ENCODE measurements around the gene CSPG4.
A peak's percentile ranks its signal among the peaks of the same experiment; 100 is the strongest.
"Not testable (repeated sequence)": the region's sequence is repeated elsewhere in the genome, so short reads cannot be mapped to it uniquely, and the experiment has no call there.

CSPG4 gene

DNA sequence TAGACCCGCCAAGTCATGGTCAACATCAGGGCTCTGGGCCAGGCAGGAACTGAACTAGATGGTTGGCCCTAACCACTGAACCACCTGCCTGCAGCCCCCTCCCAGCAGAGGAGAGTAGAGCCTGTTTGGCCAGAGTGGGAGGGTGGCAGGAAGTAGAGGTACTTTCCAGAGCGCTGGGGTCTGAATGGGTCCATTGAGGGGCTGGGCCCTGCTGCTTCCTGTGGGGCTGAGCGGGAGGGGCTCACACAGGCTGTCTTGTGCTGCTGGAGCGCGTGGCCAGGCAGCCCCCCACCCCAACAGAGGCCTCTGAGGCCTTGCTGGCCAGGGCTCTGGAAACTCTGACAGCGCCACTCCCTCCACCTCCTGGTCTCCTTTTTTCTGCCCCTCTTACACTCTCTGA is 17.4 kb downstream of the CSPG4 start:
- Histone ChIP-seq H3K4me3 (ENCODE audit: low read length) (no peak overlapping the region), H3K9me3 (ENCODE audit: control insufficient read depth, low read length) (no peaks in the 10 kb centered on the region), H3K9ac (ENCODE audit: low read length) (peak overlapping the region; percentile 15), H3K27me3 (ENCODE audit: control insufficient read depth, insufficient read depth, low read length) (peaks cover 8% of the 10 kb centered on the region), H3K36me3 (ENCODE audit: control insufficient read depth, insufficient read depth, low read length) (no peaks in the 10 kb centered on the region), H3K4me1 (ENCODE audit: control insufficient read depth, insufficient read depth, low read length) (peaks cover 43% of the 10 kb centered on the region)

DNA sequence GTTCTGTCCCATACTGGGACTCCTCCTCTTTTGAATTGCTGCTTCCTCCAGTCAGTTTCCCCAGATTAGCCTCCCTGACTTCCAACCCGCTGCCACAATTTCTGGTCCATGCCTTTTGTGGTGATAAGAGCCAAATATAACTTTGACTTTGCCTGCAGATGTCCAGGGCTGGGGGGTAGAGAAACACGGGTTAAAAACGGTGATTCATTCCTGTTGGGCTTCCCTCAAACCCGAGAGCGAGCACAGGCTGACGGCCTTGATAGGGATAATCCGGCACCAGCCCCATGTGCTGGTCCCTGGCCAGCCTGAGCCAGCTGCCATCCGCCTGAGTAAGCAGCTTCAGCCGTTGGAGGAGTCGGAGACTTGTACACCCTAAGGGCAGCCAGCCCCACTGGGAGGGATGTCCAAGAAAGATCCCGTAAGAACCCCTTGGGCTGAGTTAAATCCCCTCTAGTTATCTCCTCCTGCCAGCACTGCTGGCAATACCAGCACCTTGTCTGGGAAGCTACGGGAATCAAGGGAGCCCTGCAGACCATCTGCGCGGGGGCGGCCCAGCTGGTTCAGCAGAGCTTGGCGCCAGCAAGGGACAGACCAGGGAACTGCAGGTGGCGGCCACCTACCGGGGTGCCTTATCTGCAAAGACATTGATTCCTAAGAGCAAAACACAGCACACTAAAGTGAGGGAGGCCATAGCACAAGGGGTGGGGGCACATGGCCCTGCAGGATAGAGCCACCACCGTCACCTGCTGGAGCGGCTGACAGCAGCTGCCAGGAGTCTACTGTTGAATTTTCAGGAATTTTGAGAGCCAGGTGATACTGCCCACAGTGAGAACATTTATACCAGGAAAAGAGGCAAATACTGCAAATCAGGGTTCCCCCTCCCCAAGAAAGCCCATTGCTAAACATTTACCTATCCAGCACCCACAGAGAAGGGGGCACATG is 18.1 kb downstream of the CSPG4 start:
- Histone ChIP-seq H3K4me1 (ENCODE audit: control insufficient read depth, insufficient read depth, low read length) (peaks cover 38% of the 10 kb centered on the region), H3K4me3 (ENCODE audit: low read length) (no peak overlapping the region), H3K27me3 (ENCODE audit: control insufficient read depth, insufficient read depth, low read length) (peaks cover 8% of the 10 kb centered on the region), H3K36me3 (ENCODE audit: control insufficient read depth, insufficient read depth, low read length) (no peaks in the 10 kb centered on the region), H3K9ac (ENCODE audit: low read length) (no peak overlapping the region), H3K9me3 (ENCODE audit: control insufficient read depth, low read length) (no peaks in the 10 kb centered on the region)

DNA sequence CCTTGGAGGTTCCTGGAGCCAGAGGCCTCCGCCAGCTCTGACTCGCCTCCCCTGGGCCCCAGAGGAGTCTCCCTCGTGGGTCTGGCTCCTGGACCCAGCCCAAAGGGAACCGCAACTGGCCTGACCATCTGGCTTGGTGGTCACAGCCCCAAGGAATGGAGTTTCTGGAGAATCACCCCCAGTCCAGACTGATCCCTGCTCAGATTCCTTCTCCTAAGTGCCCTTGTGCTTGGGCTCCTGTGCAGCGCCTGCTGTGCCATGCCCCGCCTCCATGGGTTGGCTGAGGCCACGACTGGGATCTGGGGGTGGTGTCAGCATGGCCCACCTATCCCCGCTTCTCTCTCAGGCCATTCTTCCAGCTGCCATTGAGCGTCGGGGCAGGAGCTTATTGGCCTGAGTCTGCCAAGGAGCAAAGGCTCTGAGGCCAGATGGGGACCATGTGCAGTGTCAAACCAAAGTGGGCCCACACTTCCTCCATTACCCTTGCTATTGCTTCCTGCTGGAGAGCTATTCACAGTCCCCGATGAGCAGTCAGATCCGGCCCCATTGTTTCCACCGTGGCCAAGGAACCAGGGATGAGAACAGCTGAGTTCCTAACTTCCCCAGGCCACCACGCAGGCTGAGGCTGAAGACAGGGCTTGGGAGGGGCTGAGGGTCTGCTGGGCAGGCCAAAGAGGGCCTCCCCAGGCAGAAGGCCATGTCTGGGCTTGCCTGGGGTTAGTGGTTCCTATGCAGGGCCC is 19.0 kb downstream of the CSPG4 start:
- Histone ChIP-seq H3K36me3 (ENCODE audit: control insufficient read depth, insufficient read depth, low read length) (no peaks in the 10 kb centered on the region), H3K4me3 (ENCODE audit: low read length) (no peak overlapping the region), H3K27me3 (ENCODE audit: control insufficient read depth, insufficient read depth, low read length) (peaks cover 8% of the 10 kb centered on the region), H3K4me1 (ENCODE audit: control insufficient read depth, insufficient read depth, low read length) (peaks cover 35% of the 10 kb centered on the region), H3K9me3 (ENCODE audit: control insufficient read depth, low read length) (no peaks in the 10 kb centered on the region), H3K9ac (ENCODE audit: low read length) (no peak overlapping the region)

DNA sequence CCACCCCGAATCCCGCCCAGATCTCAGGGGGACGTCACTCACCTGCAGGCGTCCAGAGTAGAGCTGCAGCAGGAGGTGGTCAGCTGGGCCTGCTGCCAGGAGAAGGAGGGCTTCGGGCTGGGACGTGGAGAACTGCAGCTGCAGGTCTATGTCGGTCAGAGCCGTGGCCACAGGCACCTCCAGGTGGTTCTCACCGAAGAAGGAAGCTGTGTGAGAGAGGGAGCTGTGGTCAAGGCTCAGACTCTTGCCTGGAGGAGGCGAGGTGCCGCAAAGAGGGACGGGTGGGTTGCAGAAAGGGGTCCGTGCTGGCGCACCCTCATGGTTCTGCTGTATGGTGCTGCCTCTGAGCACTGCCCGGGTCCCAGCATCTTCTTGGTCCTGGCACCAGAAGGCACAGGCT is 19.6 kb downstream of the CSPG4 start:
- H3K4me3 ChIP-seq (ENCODE audit: low read length); H3K9me3 ChIP-seq (ENCODE audit: control insufficient read depth, low read length); H3K9ac ChIP-seq (ENCODE audit: low read length); H3K36me3 ChIP-seq (ENCODE audit: control insufficient read depth, insufficient read depth, low read length); H3K27me3 ChIP-seq (ENCODE audit: control insufficient read depth, insufficient read depth, low read length): not testable (repeated sequence)
- peaks cover 35% of the 10 kb centered on the region for H3K4me1 ChIP-seq (ENCODE audit: control insufficient read depth, insufficient read depth, low read length)

DNA sequence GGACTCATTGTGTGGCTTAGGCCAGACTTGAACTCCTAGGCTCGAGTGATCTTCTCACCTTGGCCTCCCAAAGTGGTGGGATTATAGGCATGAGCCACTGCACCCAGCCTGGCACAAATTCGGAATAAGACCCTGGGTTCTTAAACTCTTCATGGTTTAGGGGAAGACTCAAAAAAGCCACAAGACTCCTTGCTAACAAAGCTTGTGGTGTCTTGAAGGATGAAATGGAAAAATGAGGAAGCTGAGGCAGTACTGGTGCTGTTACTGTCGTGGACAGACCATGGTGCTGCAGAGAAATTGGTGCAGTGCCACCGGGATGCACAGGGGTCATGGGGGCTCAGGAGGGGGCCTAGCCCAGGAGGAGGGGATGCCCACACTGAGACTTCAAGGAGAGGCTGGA is 20.3 kb downstream of the CSPG4 start:
- H3K9me3 ChIP-seq (ENCODE audit: control insufficient read depth, low read length); H3K27me3 ChIP-seq (ENCODE audit: control insufficient read depth, insufficient read depth, low read length); H3K4me3 ChIP-seq (ENCODE audit: low read length); H3K36me3 ChIP-seq (ENCODE audit: control insufficient read depth, insufficient read depth, low read length); H3K9ac ChIP-seq (ENCODE audit: low read length): not testable (repeated sequence)
- peaks cover 35% of the 10 kb centered on the region for H3K4me1 ChIP-seq (ENCODE audit: control insufficient read depth, insufficient read depth, low read length)

DNA sequence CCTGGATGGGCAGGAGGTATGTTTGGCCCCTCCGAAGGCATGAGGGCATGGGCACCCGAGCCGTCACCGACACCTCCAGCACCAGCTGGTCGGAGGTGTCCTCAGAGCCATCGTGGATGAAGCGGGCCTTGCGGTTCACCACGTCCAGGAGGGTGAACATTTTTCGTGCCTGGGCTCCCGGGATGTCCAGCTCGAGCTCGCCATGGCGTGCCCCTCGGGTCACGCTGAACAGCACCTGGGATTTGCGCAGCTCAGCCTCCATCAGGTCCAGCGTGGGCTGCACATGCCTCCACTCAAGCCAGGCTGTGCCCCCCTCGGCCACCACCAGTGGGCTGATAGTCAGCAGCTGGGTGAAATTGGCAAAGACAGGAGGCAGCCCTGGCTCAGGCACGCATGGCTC is 23.2 kb downstream of the CSPG4 start:
- H3K9ac ChIP-seq (ENCODE audit: low read length); H3K4me3 ChIP-seq (ENCODE audit: low read length); H3K27me3 ChIP-seq (ENCODE audit: control insufficient read depth, insufficient read depth, low read length); H3K9me3 ChIP-seq (ENCODE audit: control insufficient read depth, low read length); H3K36me3 ChIP-seq (ENCODE audit: control insufficient read depth, insufficient read depth, low read length): not testable (repeated sequence)
- peaks cover 13% of the 10 kb centered on the region for H3K4me1 ChIP-seq (ENCODE audit: control insufficient read depth, insufficient read depth, low read length)

DNA sequence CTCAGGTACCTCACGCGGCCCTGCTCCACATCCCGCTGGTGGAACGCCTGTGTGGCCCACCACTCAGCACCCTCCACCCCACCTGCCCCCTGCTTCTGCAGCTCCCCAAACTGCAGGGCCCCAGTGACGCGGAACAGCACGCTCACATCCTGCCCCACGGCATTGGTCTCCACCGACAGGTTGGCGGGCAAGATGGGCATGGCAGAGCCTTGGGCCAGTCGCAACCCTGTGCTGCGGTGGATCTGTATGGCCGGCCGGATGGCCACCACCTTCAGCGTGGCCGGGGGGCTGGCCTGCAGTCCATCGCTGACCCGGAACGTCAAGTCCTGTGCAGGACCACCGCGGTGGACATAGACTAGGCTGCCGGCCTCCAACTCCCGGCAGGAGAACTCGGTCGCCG is 23.8 kb downstream of the CSPG4 start:
- no peaks in the 10 kb centered on the region for H3K36me3 ChIP-seq (ENCODE audit: control insufficient read depth, insufficient read depth, low read length)
- no peak overlapping the region for H3K4me3 ChIP-seq (ENCODE audit: low read length)
- H3K27me3 ChIP-seq (ENCODE audit: control insufficient read depth, insufficient read depth, low read length): no peaks in the 10 kb centered on the region
- no peaks in the 10 kb centered on the region for H3K9me3 ChIP-seq (ENCODE audit: control insufficient read depth, low read length)
- H3K4me1 ChIP-seq (ENCODE audit: control insufficient read depth, insufficient read depth, low read length): peaks cover 8% of the 10 kb centered on the region
- no peak overlapping the region for H3K9ac ChIP-seq (ENCODE audit: low read length)

DNA sequence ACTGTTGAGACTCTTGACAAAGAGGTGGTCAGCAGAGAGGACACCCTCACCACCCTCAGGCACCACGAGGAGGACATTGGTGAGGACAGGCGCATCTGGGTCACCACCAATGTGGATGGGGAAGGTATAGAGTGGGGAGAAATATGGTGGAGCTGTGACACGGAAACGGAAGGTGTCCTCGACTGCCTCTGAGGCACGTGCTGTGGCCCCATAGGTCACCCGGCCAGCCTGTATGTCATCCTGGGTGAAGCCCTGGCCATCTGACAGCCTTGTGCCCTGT is 24.4 kb downstream of the CSPG4 start:
- no peaks in the 10 kb centered on the region for H3K27me3 ChIP-seq (ENCODE audit: control insufficient read depth, insufficient read depth, low read length)
- H3K9ac ChIP-seq (ENCODE audit: low read length): no peak overlapping the region
- peaks cover 8% of the 10 kb centered on the region for H3K4me1 ChIP-seq (ENCODE audit: control insufficient read depth, insufficient read depth, low read length)
- no peaks in the 10 kb centered on the region for H3K9me3 ChIP-seq (ENCODE audit: control insufficient read depth, low read length)
- no peaks in the 10 kb centered on the region for H3K36me3 ChIP-seq (ENCODE audit: control insufficient read depth, insufficient read depth, low read length)
- H3K4me3 ChIP-seq (ENCODE audit: low read length): no peak overlapping the region

DNA sequence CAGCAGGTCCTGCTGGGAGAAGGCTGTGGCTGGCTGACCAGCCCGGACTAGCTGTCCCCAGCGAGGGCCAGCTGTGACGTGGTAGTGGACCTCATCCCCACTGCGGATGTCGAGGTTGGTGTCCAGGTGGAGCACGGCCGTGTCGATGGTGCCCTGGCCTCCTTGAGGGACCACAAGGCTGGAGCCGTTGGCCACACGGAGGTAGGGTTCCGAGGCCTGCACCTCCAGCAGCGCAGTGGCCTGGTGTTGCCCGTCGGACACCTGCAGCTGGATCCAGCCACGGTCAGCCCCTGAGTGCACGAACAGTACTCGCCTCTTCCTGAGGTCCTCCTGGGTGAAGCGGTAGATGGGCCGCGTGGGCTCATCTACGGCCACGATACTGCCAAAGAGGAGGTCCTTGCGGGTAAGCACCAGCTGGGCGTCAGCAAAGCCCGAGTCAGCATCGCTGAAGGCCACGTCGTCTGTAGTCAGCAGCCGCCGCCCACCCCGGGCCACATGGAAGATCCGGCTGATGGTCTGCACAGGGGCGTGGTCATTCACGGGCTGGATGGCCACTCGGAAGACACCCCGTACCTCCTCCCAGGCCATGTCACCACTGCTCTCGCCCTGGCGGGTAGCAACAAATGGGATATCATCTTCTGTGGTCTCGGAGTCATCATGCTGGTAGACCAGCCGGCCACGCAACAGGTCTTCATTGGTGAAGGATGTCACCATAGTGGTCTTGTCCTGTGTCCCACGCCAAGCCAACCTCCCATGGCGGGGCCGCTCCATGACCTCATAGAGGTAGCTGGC is 25.0 kb downstream of the CSPG4 start:
- Histone ChIP-seq H3K4me3 (ENCODE audit: low read length) (no peak overlapping the region), H3K36me3 (ENCODE audit: control insufficient read depth, insufficient read depth, low read length) (no peaks in the 10 kb centered on the region), H3K27me3 (ENCODE audit: control insufficient read depth, insufficient read depth, low read length) (no peaks in the 10 kb centered on the region), H3K4me1 (ENCODE audit: control insufficient read depth, insufficient read depth, low read length) (peaks cover 9% of the 10 kb centered on the region), H3K9me3 (ENCODE audit: control insufficient read depth, low read length) (no peaks in the 10 kb centered on the region), H3K9ac (ENCODE audit: low read length) (no peak overlapping the region)

DNA sequence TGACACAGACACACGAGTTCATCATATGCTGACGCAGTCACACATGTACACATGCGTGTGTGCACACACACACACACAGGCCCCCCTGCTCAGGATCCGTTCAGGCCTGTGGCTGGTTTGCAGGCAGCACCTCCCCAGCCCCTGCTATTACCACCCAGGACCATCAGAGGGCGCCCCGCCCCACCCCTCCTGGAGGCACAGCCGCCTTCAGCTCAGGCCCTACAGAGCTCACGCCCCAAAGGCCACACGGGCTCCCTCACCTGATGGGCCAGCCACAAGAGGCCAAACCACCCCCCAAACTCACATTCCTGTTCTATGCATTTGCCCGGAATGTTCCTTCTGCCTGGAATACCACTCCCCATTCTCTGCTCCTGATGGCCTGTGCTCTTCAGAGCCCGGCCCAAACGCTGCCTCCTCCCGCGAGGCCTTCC is 26.4 kb downstream of the CSPG4 start:
- H3K9ac ChIP-seq (ENCODE audit: low read length); H3K36me3 ChIP-seq (ENCODE audit: control insufficient read depth, insufficient read depth, low read length): not testable (repeated sequence)

DNA sequence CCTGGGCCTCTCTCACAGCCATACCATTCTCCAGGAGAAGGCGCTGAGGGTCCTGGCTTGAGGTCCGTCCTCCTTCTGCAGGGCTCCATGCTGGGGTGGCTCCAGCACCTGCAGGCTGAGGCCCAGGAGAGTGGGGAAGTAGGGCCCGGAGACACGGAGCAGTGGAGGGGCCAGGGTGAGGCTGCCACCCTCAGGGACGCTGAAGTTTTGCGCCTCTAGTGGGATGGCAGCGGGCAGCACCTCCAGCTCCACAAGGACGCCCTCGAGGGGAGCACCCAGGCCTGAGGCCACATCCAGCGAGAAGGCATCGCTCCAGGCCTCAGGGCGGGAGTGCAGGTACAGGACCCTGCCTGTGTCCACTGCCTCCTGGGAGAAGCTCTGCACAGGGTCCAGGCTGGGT is 27.5 kb downstream of the CSPG4 start:
- H3K36me3 ChIP-seq (ENCODE audit: control insufficient read depth, insufficient read depth, low read length): no peaks in the 10 kb centered on the region

More for the DNA sequence above, 26.4 kb downstream of the CSPG4 start:
- H3K9me3 ChIP-seq (ENCODE audit: control insufficient read depth, low read length); H3K4me3 ChIP-seq (ENCODE audit: low read length); H3K4me1 ChIP-seq (ENCODE audit: control insufficient read depth, insufficient read depth, low read length); H3K27me3 ChIP-seq (ENCODE audit: control insufficient read depth, insufficient read depth, low read length): not testable (repeated sequence)

DNA sequence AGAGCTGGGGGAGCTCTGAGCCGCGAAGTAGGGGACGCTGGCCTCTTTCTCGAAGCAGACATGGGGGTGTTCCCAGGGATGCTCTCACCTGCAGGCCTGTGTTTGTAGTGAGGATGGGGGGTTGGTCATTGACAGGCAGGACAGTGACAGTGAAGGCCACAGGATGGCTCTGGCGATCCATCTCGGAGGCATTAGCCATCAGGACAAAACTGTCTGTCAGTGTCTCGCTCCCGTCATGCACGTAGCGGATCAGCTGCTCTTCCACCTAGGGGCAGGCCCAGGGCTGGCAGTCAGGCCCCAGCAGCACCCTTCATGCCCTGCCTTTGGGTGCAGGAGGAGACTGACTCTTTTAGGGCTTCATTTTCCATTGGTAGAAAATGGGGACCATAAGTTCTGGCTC is 28.0 kb downstream of the CSPG4 start:
- no peak overlapping the region for H3K4me3 ChIP-seq (ENCODE audit: low read length)
- no peaks in the 10 kb centered on the region for H3K9me3 ChIP-seq (ENCODE audit: control insufficient read depth, low read length)
- no peaks in the 10 kb centered on the region for H3K27me3 ChIP-seq (ENCODE audit: control insufficient read depth, insufficient read depth, low read length)
- H3K4me1 ChIP-seq (ENCODE audit: control insufficient read depth, insufficient read depth, low read length): peaks cover 9% of the 10 kb centered on the region
- H3K36me3 ChIP-seq (ENCODE audit: control insufficient read depth, insufficient read depth, low read length): no peaks in the 10 kb centered on the region
- H3K9ac ChIP-seq (ENCODE audit: low read length): no peak overlapping the region

More for the DNA sequence above, 27.5 kb downstream of the CSPG4 start:
- no peak overlapping the region for H3K4me3 ChIP-seq (ENCODE audit: low read length)
- no peaks in the 10 kb centered on the region for H3K27me3 ChIP-seq (ENCODE audit: control insufficient read depth, insufficient read depth, low read length)
- no peaks in the 10 kb centered on the region for H3K9me3 ChIP-seq (ENCODE audit: control insufficient read depth, low read length)
- H3K9ac ChIP-seq (ENCODE audit: low read length): no peak overlapping the region
- peaks cover 9% of the 10 kb centered on the region for H3K4me1 ChIP-seq (ENCODE audit: control insufficient read depth, insufficient read depth, low read length)

Data from mucosa of stomach (tissue), 1 donor.